Ishikawa (cell line): ENCODE results near the gene DGLUCY.

ENCODE experiments used
- CEBPB ChIP-seq: IDR thresholded peaks from 2 replicates; pipeline ENCODE4 v1.6.1; 2012
- CREB1 ChIP-seq: IDR thresholded peaks from 2 replicates; pipeline ENCODE4 v1.6.1; 2012; ENCODE audit warnings: low read depth
- EGR1 ChIP-seq: IDR thresholded peaks from 2 replicates; pipeline ENCODE4 v1.6.1; 2012
- EP300 ChIP-seq: IDR thresholded peaks from 2 replicates; pipeline ENCODE4 v1.6.1; 2012; ENCODE audit warnings: borderline replicate concordance
- FOXM1 ChIP-seq: IDR thresholded peaks from 2 replicates; pipeline ENCODE4 v1.6.1; 2012; ENCODE audit warnings: low read depth, borderline replicate concordance
- NFIC ChIP-seq: IDR thresholded peaks from 2 replicates; pipeline ENCODE4 v1.6.1; 2012
- RAD21 ChIP-seq: IDR thresholded peaks from 2 replicates; pipeline ENCODE4 v1.6.1; 2012; ENCODE audit warnings: low read depth
- TAF1 ChIP-seq: IDR thresholded peaks from 2 replicates; pipeline ENCODE4 v1.6.1; 2012; ENCODE audit warnings: low read depth, mild to moderate bottlenecking
- TCF12 ChIP-seq: IDR thresholded peaks from 2 replicates; pipeline ENCODE4 v1.6.1; 2012; ENCODE audit warnings: low read depth
- TEAD4 ChIP-seq: IDR thresholded peaks from 2 replicates; pipeline ENCODE4 v1.6.1; 2012
- YY1 ChIP-seq: IDR thresholded peaks from 2 replicates; pipeline ENCODE4 v1.6.1; 2012; ENCODE audit warnings: low read depth
- TF ChIP-seq, protein P1 (sequence below): IDR thresholded peaks from 2 replicates; pipeline ENCODE4 v1.6.1; 2012; ENCODE audit warnings: low read depth, mild to moderate bottlenecking
- TF ChIP-seq, protein P2 (sequence below): IDR thresholded peaks from 2 replicates; pipeline ENCODE4 v1.6.1; 2012

DNA sequence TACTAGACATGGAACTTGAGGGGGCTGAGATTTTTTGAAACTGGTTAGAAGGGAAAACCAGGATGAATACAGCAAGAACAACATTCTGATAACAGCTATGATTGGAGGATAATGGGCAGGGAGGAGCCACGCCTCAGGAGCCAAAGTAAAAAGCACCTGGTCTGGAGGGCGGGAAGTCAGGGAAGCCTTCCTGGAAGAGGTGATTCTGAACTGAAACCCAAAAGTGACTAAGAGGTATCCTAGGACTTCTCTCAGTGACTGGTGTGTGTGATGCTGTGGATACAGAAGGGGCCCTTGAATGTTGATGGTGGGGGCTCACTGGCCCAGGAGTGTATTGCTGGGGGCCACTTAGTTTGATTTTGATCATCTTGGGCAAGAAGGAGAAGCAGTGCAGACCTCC is 149.5 kb downstream of the DGLUCY start:
- TF ChIP-seq YY1 (no peak), TAF1 (no peak), CEBPB (no peak), RAD21 (no peak), EGR1 (no peak), FOXM1 (no peak), EP300 (no peak), TEAD4 (no peak), TCF12 (no peak), CREB1 (no peak), NFIC (no peak)
- TF ChIP-seq, protein P1, sequence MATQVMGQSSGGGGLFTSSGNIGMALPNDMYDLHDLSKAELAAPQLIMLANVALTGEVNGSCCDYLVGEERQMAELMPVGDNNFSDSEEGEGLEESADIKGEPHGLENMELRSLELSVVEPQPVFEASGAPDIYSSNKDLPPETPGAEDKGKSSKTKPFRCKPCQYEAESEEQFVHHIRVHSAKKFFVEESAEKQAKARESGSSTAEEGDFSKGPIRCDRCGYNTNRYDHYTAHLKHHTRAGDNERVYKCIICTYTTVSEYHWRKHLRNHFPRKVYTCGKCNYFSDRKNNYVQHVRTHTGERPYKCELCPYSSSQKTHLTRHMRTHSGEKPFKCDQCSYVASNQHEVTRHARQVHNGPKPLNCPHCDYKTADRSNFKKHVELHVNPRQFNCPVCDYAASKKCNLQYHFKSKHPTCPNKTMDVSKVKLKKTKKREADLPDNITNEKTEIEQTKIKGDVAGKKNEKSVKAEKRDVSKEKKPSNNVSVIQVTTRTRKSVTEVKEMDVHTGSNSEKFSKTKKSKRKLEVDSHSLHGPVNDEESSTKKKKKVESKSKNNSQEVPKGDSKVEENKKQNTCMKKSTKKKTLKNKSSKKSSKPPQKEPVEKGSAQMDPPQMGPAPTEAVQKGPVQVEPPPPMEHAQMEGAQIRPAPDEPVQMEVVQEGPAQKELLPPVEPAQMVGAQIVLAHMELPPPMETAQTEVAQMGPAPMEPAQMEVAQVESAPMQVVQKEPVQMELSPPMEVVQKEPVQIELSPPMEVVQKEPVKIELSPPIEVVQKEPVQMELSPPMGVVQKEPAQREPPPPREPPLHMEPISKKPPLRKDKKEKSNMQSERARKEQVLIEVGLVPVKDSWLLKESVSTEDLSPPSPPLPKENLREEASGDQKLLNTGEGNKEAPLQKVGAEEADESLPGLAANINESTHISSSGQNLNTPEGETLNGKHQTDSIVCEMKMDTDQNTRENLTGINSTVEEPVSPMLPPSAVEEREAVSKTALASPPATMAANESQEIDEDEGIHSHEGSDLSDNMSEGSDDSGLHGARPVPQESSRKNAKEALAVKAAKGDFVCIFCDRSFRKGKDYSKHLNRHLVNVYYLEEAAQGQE: no peak
- TF ChIP-seq, protein P2, sequence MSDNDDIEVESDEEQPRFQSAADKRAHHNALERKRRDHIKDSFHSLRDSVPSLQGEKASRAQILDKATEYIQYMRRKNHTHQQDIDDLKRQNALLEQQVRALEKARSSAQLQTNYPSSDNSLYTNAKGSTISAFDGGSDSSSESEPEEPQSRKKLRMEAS: no peak
